ENCODE results near the gene ACE. TPM values are rescaled to one million over a fixed set of nuclear protein-coding genes. Genes with fewer than 3 reads are reported as not detected.

Gene ACE
- total RNA-seq, 1 experiment from 2014 or later: 5.4 TPM

DNA sequence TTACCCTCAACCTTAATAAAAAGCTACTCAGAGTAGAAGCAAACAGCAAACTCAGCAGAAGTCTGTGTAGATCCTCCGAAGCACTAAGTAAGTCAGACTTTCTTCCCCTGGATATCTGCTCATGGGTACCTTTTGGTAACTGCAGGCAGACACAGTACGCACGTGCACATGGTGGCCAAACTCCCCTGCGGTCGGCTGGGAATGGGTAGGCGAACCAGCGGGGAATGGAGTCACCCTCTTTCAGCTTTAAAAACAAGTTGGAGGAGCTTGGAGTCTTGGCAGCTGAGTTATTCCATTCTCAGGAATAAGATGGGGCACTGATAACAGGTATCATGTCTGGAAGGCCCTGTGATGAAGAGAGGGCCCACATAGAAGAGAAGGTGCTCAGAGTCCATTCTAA, 47.1 kb upstream of the ACE start:
- no CpG with 5 or more reads among the region's 7 CpGs for WGBS (ENCODE audit: extremely low coverage, insufficient read length, low lambda C conversion rate)
- H3K56ac ChIP-seq (ENCODE audit: insufficient read length, low read depth, low read length): no peak overlapping the region

More for the DNA sequence above, 47.1 kb upstream of the ACE start:
- Histone ChIP-seq H2BK120ac (ENCODE audit: low read depth, low read length, poor library complexity, severe bottlenecking) (no peak overlapping the region), H3K27ac (ENCODE audit: insufficient read length, low read depth, low read length) (no peak overlapping the region), H4K5ac (ENCODE audit: insufficient read length, low read depth, low read length) (no peak overlapping the region), H4K20me1 (ENCODE audit: control insufficient read depth, insufficient read depth, insufficient read length) (no peaks in the 10 kb centered on the region), H3K23me2 (ENCODE audit: insufficient read length, low read depth, low read length, poor library complexity, severe bottlenecking) (no peaks in the 10 kb centered on the region), H3K4me1 (ENCODE audit: insufficient read depth, low read length) (peaks cover 8% of the 10 kb centered on the region; the same call in 1 of the 2 replicates), H4K91ac (ENCODE audit: insufficient read length, low read depth, low read length) (no peak overlapping the region), H2BK20ac (ENCODE audit: low read depth, low read length, poor library complexity, severe bottlenecking) (no peak overlapping the region), H3K18ac (ENCODE audit: insufficient read length, low read depth, low read length) (no peak overlapping the region), H2BK15ac (ENCODE audit: low read depth, low read length) (no peak overlapping the region), H3K23ac (ENCODE audit: insufficient read length, low read depth, low read length) (no peak overlapping the region), H3K4me2 (ENCODE audit: insufficient read depth, insufficient read length, low read length) (no peak overlapping the region), H3K14ac (ENCODE audit: insufficient read depth, low read length) (no peak overlapping the region), H2BK12ac (ENCODE audit: insufficient read length, low read depth, low read length) (no peak overlapping the region), H3K9ac (ENCODE audit: extremely low read depth, insufficient read length, low read length) (no peak overlapping the region), H3T11ph (ENCODE audit: low read length) (no peak overlapping the region), H3K27me3 (ENCODE audit: insufficient read depth, low read length) (no peaks in the 10 kb centered on the region), H2AK5ac (ENCODE audit: insufficient read length, low read length) (no peak overlapping the region), H3K9me3 (ENCODE audit: control insufficient read depth, low read depth, low read length) (no peaks in the 10 kb centered on the region), H3K79me2 (ENCODE audit: insufficient read depth, low read length) (no peaks in the 10 kb centered on the region), H2BK5ac (ENCODE audit: insufficient read length, low read length) (no peak overlapping the region), H3K4ac (ENCODE audit: low read depth, low read length) (no peak overlapping the region), H4K8ac (replicated peaks; ENCODE audit: insufficient read length, low read depth, low read length) (no peak overlapping the region), H3K79me1 (ENCODE audit: insufficient read depth, low read depth, low read length, poor library complexity, severe bottlenecking) (no peaks in the 10 kb centered on the region), H2AFZ (ENCODE audit: low read length) (no peak overlapping the region)
- Mint-ChIP-seq H3K36me3 (ENCODE audit: insufficient read depth in 1 of 3, low read depth in 3 of 3) (peaks cover 2 to 12% (median 3%) of the 10 kb centered on the region in 3 experiments; a peak in 4 of 7 replicates), H3K9me3 (no peaks in the 10 kb centered on the region; a peak in 1 of 5 replicates), H3K27me3 (ENCODE audit: low read depth) (no peaks in the 10 kb centered on the region; the same call in 1 of the 2 replicates), H3K4me3 (no peak overlapping the region), H3K4me1 (peaks cover 33% of the 10 kb centered on the region in 2 experiments), H3K27ac (no peak overlapping the region)
- TF ChIP-seq, protein P1, sequence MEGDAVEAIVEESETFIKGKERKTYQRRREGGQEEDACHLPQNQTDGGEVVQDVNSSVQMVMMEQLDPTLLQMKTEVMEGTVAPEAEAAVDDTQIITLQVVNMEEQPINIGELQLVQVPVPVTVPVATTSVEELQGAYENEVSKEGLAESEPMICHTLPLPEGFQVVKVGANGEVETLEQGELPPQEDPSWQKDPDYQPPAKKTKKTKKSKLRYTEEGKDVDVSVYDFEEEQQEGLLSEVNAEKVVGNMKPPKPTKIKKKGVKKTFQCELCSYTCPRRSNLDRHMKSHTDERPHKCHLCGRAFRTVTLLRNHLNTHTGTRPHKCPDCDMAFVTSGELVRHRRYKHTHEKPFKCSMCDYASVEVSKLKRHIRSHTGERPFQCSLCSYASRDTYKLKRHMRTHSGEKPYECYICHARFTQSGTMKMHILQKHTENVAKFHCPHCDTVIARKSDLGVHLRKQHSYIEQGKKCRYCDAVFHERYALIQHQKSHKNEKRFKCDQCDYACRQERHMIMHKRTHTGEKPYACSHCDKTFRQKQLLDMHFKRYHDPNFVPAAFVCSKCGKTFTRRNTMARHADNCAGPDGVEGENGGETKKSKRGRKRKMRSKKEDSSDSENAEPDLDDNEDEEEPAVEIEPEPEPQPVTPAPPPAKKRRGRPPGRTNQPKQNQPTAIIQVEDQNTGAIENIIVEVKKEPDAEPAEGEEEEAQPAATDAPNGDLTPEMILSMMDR (conservative IDR thresholded peaks at IDR 0.05): no peak
- DNase-seq: no peak

Data from H9 (cell line).